ENCODE results near the gene TOM1.

- no peak for TF ChIP-seq POLR2AphosphoS5 (IDR thresholded peaks at IDR 0.05)
- no peak for TF ChIP-seq CTCF (IDR thresholded peaks at IDR 0.05)
- TF ChIP-seq POLR2A (IDR thresholded peaks at IDR 0.05) = no peak
Measured at GRCh38 chr22:35319244-35319985, 19.7 kb downstream of the TOM1 start.

All from transverse colon (tissue), 4 donors.